Measurements from ENCODE around the gene PAPSS2.

PAPSS2 gene

GRCh38 chr10:87672551-87672950 is 12.9 kb downstream of the PAPSS2 start:
- no peak for DNase-seq

- no peak for DNase-seq
Observed at GRCh38 chr10:87674943-87675342, 15.3 kb downstream of the PAPSS2 start.

GRCh38 chr10:87675396-87676376 is 16.0 kb downstream of the PAPSS2 start:
- DNase-seq, result no peak

GRCh38 chr10:87677595-87677994 is 17.9 kb downstream of the PAPSS2 start:
- no peak for DNase-seq

GRCh38 chr10:87678302-87678701 is 18.6 kb downstream of the PAPSS2 start:
- DNase-seq, result no peak

GRCh38 chr10:87683356-87683755 is 23.7 kb downstream of the PAPSS2 start:
- DNase-seq, result no peak

DNA sequence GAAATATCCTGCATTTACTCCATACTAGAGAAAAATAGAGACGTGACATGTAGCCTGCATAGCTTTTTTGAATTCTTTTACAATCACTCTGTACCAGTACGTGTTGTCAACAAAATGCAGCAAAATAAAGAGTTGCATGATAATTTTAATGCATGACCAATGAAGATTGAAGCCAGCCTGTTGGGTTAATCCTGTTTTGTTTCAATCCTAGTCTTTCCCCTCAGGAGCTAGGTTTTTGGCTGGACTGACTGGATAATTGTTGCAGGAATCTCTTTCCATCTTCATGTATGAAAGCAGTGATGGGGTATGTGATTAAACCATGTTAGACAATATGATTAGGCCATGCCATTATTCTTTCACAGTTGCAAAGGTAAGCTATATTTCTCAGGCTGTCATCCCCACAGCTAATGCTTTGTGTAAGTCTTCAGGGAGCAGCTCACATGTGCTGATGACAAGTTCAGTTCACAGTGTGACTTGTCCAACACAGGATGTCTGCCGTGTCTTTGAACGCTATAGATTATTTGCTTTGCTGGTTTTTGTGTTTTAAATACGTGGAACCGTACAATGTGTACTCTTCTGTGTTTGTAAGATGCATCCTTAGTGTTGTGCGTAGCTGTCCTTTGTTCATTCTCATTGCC is 24.4 kb downstream of the PAPSS2 start:
- DNase-seq, result no peak

GRCh38 chr10:87685832-87686574 is 26.3 kb downstream of the PAPSS2 start:
- DNase-seq, result no peak

DNA sequence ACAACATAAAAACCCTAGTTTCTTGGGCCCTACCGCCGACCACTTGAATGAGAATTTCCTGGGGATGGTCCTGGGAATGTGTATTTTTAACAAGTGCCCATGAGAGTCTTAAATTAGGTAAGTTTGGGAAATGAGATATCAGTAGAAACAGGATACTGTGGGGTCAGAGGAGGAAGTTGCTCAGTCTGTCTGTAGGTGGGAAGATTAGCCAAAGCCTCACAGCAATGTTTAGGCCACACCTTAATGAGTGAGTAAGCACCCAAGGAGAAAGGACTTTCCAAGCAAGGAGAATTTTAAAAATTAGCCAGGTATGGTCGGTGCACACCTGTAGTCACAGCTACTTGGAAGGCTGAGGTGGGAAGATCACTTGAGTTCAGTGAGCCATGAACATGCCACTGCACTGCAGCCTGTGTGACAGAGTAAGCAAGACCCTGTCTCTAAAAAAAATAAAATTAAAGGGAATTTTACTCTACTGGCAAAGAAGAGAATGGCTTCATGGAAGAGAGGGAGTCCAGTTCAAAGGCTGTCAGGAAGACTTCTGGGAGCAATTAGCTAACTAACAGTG is 31.9 kb downstream of the PAPSS2 start:
- DNase-seq, result no peak

DNA sequence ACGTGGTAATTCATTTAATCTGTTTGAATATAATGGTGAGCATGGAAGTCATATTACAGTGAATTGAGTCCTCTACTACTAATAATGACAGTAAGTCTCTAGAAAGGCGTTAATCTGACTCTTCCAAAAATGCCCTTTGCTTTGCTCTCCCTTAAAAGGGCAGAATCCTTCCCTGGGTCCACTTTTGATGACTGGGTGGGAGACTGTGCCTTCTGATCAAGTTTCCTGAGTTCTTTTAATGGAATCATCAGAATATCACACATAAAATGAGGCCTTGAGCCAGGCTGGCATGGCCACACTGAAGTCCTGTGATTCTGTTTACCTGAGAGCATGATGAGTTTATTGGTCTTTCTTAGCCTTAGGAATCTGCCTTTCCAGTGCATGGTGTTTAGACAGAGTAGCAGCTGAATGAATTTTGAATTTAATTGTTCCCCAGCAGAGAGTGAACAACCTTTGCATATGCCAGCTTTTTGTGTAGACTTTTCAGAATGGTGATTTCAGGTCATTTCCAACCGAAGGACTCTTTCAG is 33.3 kb downstream of the PAPSS2 start:
- DNase-seq, result no peak

DNA sequence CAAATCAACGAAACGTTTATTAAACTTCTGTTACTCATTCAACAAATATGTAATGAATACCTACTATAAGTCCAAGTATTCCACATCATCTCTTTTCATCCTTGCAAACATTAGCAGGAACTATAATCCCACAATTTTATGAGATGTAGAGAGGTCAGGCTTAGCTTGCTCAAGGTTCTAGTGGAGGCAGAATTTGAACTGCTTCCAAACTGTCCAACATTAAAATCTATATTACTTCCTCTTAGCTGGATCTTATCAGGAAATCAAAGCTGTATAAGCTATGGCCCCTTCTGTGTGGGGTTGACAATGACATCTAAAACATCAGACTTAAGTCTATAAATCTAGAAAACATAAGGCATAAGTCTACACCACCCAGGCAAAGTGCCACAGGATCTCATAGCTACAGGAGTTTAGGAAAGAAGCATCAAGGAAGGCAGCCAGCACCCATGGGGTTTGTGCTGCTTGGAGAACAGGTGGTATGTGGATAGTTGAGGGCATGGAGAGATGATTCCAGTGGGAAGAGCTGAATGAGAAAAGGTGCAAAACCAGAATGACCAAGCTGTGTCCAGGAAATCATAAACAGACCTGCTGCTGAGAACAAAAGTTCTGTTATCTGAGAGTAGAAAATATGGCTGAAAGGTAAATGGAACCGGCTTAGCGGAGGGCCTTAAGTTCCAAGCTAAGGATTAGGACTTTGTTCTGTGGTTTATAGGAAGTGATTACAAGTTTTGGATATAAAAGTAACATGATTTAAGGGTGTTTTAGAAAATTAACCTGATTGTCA is 34.5 kb downstream of the PAPSS2 start:
- no peak for DNase-seq

DNA sequence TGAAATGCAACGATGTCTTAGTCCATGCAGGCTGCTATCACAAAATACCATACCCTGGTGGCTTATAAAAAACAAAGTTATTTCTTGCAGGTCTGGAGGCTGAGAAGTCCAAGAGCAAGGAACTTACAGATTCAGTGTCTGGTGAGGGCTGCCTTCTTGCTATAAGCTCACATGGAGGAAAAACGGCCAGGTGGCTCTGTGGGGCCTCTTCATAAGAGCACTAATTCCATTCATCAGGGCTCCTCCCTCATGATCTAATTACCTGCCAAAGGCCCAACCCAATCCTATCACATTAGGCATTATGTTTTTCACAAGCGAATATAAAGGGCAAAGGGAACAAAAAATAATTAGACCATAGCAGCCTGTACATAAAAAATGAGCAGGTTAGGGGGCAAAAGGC is 35.4 kb downstream of the PAPSS2 start:
- DNase-seq, result no peak

DNA sequence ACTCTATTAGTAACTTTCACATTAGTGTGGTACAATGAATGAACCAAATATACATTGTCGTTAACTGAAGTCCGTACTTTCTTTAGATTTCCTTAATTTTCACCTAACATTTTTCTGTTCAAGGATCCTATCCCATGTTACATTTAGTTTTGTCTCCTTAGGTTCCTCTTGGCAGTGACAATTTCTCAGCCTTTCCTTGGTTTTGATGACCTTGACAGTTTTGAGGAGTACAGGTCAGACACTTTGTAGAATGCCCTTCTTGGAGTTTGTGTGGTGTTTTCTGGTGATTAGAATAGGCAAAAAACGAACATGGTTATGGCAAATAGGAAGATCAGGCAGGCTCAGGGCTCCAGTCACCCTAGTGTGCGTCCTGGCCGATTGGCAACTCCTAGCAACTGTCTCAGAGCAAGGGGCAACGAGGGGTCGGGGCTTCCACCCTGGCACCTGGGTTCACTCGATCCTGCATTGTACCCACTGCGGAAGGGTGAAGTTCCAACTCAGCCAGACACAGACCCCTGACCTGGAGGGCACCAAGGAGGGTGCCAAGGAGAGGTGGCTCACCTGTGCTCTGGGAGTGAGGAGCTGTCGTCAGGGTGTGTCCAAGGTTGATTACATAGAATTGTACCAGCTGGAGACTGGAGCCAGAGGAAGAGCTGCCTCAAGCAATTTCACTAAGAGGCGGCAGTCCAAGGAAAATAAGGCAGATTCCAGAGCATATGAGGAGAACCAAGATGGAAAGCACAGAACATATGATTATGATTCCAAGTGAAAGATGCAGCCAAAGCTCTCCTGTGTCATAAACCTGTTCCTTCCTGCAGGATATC is 37.5 kb downstream of the PAPSS2 start:
- no peak for DNase-seq

- no peak for DNase-seq
Observed at GRCh38 chr10:87700031-87700796, 40.5 kb downstream of the PAPSS2 start.

- DNase-seq, result no peak
Observed at GRCh38 chr10:87702260-87702972, 42.7 kb downstream of the PAPSS2 start.

- DNase-seq, result no peak
Observed at GRCh38 chr10:87702973-87703294, 43.3 kb downstream of the PAPSS2 start.

- no peak for DNase-seq
Observed at GRCh38 chr10:87703771-87704170, 44.1 kb downstream of the PAPSS2 start.

GRCh38 chr10:87705339-87705738 is 45.7 kb downstream of the PAPSS2 start:
- no peak for DNase-seq

- DNase-seq, result no peak
Observed at GRCh38 chr10:87706731-87707130, 47.1 kb downstream of the PAPSS2 start.

DNA sequence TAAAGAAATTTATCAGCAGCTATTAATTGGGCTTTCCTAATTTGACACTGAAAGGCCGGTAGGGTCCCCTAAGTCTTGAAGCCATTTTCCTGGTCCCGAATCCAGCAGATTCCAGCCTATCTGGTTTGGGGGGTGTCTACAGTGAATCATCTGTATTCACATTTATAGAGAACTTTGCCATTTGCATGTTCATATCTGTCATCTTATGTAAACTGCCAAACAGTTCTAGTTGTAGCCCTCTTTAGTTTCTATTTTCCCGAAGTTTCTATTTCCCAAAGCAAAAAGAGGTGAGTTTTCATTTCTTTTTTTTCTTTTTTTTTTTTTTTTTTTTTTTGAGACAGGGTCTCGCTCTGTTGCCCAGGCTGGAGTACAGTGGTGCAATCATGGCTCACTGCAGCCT is 47.6 kb downstream of the PAPSS2 start:
- DNase-seq, result no peak

Measured in stimulated activated CD4-positive, alpha-beta T cell treated with anti-CD3 and anti-CD28 coated beads, Interleukin-4, amount 100 ng/mL, for 1 hour (primary cell).